Skeletal muscle satellite cell (primary cell): ENCODE measurements around the gene IWS1.
"Not testable (repeated sequence)": the region's sequence is repeated elsewhere in the genome, so short reads cannot be mapped to it uniquely, and the experiment has no call there.

Experiments used
- H3K27me3 ChIP-seq: 2 replicates; pipeline ENCODE4 v1.7.0; 2013; ENCODE audit warnings: low read length; ENCODE audit not compliant: control insufficient read depth, insufficient read depth
- H3K36me3 ChIP-seq: 2 replicates; pipeline ENCODE4 v1.7.0; 2013; ENCODE audit warnings: mild to moderate bottlenecking, control low read depth, low read length; ENCODE audit not compliant: insufficient read depth
- H3K4me1 ChIP-seq: 2 replicates; pipeline ENCODE4 v1.7.0; 2013; ENCODE audit warnings: low read length; ENCODE audit not compliant: control insufficient read depth, insufficient read depth
- H3K4me2 ChIP-seq: 2 replicates; pipeline ENCODE4 v1.7.0; 2013; ENCODE audit warnings: mild to moderate bottlenecking, low read length
- H3K4me3 ChIP-seq: 2 replicates; pipeline ENCODE4 v1.7.0; 2013; ENCODE audit warnings: low read length
- H3K9ac ChIP-seq: 2 replicates; pipeline ENCODE4 v1.7.0; 2013; ENCODE audit warnings: mild to moderate bottlenecking, low read depth, low read length, moderate library complexity
- H3K9me3 ChIP-seq: replicated peaks from 2 replicates; pipeline ENCODE4 v1.7.0; 2013; ENCODE audit warnings: mild to moderate bottlenecking, control low read depth, low read length

Gene IWS1

GRCh38 chr2:127524198-127524834, 2.0 kb downstream of the IWS1 start:
- Histone ChIP-seq H3K36me3 (peaks cover 28% of the 10 kb centered on the region), H3K4me1 (peaks cover 16% of the 10 kb centered on the region), H3K4me2 (peak overlapping the region; percentile 48)
- H3K27me3 ChIP-seq, H3K9me3 ChIP-seq, H3K4me3 ChIP-seq, H3K9ac ChIP-seq: not testable (repeated sequence)

- H3K9me3 ChIP-seq: no peaks in the 10 kb centered on the region
- peak overlapping the region; percentile 48 for H3K4me2 ChIP-seq
- H3K9ac ChIP-seq: no peak overlapping the region
- H3K4me3 ChIP-seq: no peak overlapping the region
- peaks cover 28% of the 10 kb centered on the region for H3K36me3 ChIP-seq
- peaks cover 16% of the 10 kb centered on the region for H3K4me1 ChIP-seq
- H3K27me3 ChIP-seq: no peaks in the 10 kb centered on the region
Observed at GRCh38 chr2:127523269-127523939, 2.9 kb downstream of the IWS1 start.

- no peak overlapping the region for H3K4me3 ChIP-seq
- H3K27me3 ChIP-seq: no peaks in the 10 kb centered on the region
- H3K36me3 ChIP-seq: peaks cover 46% of the 10 kb centered on the region
- peaks cover 22% of the 10 kb centered on the region for H3K4me1 ChIP-seq
- no peak overlapping the region for H3K4me2 ChIP-seq
- H3K9ac ChIP-seq: no peak overlapping the region
- no peaks in the 10 kb centered on the region for H3K9me3 ChIP-seq
Observed at GRCh38 chr2:127520424-127520823, 5.9 kb downstream of the IWS1 start.

- H3K4me1 ChIP-seq: peaks cover 37% of the 10 kb centered on the region
Observed at GRCh38 chr2:127517465-127517864, 8.8 kb downstream of the IWS1 start.

GRCh38 chr2:127516041-127516762, 10.1 kb downstream of the IWS1 start:
- Histone ChIP-seq H3K36me3 (peaks cover 33% of the 10 kb centered on the region), H3K4me1 (peaks cover 37% of the 10 kb centered on the region), H3K9ac (peak overlapping the region; percentile 74), H3K27me3 (no peaks in the 10 kb centered on the region), H3K4me3 (peak overlapping the region; percentile 50), H3K9me3 (no peaks in the 10 kb centered on the region), H3K4me2 (peak overlapping the region; percentile 53)

More at GRCh38 chr2:127517465-127517864, 8.8 kb downstream of the IWS1 start:
- Histone ChIP-seq H3K9me3 (no peaks in the 10 kb centered on the region), H3K27me3 (no peaks in the 10 kb centered on the region), H3K36me3 (peaks cover 43% of the 10 kb centered on the region), H3K4me2 (no peak overlapping the region), H3K4me3 (no peak overlapping the region), H3K9ac (no peak overlapping the region)

GRCh38 chr2:127515383-127515915, 10.8 kb downstream of the IWS1 start:
- Histone ChIP-seq H3K9ac (peak overlapping the region; percentile 73), H3K4me1 (peaks cover 39% of the 10 kb centered on the region), H3K36me3 (peaks cover 33% of the 10 kb centered on the region), H3K4me2 (peak overlapping the region; percentile 53), H3K9me3 (no peaks in the 10 kb centered on the region), H3K27me3 (no peaks in the 10 kb centered on the region), H3K4me3 (peak overlapping the region; percentile 50)

- Histone ChIP-seq H3K4me1 (peaks cover 49% of the 10 kb centered on the region), H3K4me2 (peak overlapping the region; percentile 53), H3K4me3 (no peak overlapping the region), H3K9ac (peak overlapping the region; percentile 73), H3K9me3 (no peaks in the 10 kb centered on the region), H3K36me3 (peaks cover 28% of the 10 kb centered on the region), H3K27me3 (no peaks in the 10 kb centered on the region)
Observed at GRCh38 chr2:127514485-127514884, 11.8 kb downstream of the IWS1 start.

- H3K4me1 ChIP-seq: peaks cover 53% of the 10 kb centered on the region
- H3K36me3 ChIP-seq: peaks cover 27% of the 10 kb centered on the region
- no peak overlapping the region for H3K4me2 ChIP-seq
- peak overlapping the region; percentile 73 for H3K9ac ChIP-seq
- no peak overlapping the region for H3K4me3 ChIP-seq
- no peaks in the 10 kb centered on the region for H3K27me3 ChIP-seq
- no peaks in the 10 kb centered on the region for H3K9me3 ChIP-seq
Observed at GRCh38 chr2:127514076-127514475, 12.2 kb downstream of the IWS1 start.

GRCh38 chr2:127512362-127512761, 13.9 kb downstream of the IWS1 start:
- Histone ChIP-seq H3K36me3 (peaks cover 18% of the 10 kb centered on the region), H3K27me3 (no peaks in the 10 kb centered on the region), H3K9me3 (no peaks in the 10 kb centered on the region), H3K9ac (no peak overlapping the region), H3K4me1 (peaks cover 67% of the 10 kb centered on the region), H3K4me3 (no peak overlapping the region), H3K4me2 (no peak overlapping the region)

GRCh38 chr2:127511917-127512316, 14.4 kb downstream of the IWS1 start:
- Histone ChIP-seq H3K9me3 (no peaks in the 10 kb centered on the region), H3K27me3 (no peaks in the 10 kb centered on the region), H3K36me3 (peaks cover 14% of the 10 kb centered on the region), H3K4me1 (peaks cover 71% of the 10 kb centered on the region), H3K4me3 (no peak overlapping the region), H3K9ac (no peak overlapping the region), H3K4me2 (no peak overlapping the region)

- H3K9ac ChIP-seq: no peak overlapping the region
- H3K4me2 ChIP-seq: no peak overlapping the region
- H3K4me3 ChIP-seq: no peak overlapping the region
- peaks cover 71% of the 10 kb centered on the region for H3K4me1 ChIP-seq
- no peaks in the 10 kb centered on the region for H3K9me3 ChIP-seq
- H3K36me3 ChIP-seq: peaks cover 10% of the 10 kb centered on the region
- no peaks in the 10 kb centered on the region for H3K27me3 ChIP-seq
Observed at GRCh38 chr2:127511090-127511695, 15.1 kb downstream of the IWS1 start.
